ENCODE data around the gene RASGRF1.

- no peak for TF ChIP-seq CTCF (IDR thresholded peaks at IDR 0.05)
- no peak for TF ChIP-seq EP300 (IDR thresholded peaks at IDR 0.05)
- TF ChIP-seq POLR2A (IDR thresholded peaks at IDR 0.05), result no peak
Measured at GRCh38 chr15:78917888-78918287, 172.7 kb downstream of the RASGRF1 start.
